AG09309 (cell line): ENCODE results near the gene ASZ1.

Experiments used
- DNase-seq: peaks from one replicate; pipeline ENCODE4 v3.0.0-alpha.2; 2010; ENCODE audit warnings: low read depth
- H3K4me3 ChIP-seq: 2 replicates; pipeline ENCODE4 v1.5.1; 2011; ENCODE audit warnings: mild to moderate bottlenecking, low read depth, low read length, moderate library complexity; ENCODE audit not compliant: control insufficient read depth
- CTCF ChIP-seq: IDR thresholded peaks from 2 replicates; pipeline ENCODE4 v1.5.1; 2011; ENCODE audit warnings: mild to moderate bottlenecking, low read depth, low read length, inconsistent platforms; ENCODE audit not compliant: insufficient read depth, control insufficient read depth; ENCODE audit errors: missing control alignments

ASZ1 gene

GRCh38 chr7:117389871-117390270, 37.4 kb downstream of the ASZ1 start:
- TF ChIP-seq CTCF: no peak
- no peak for DNase-seq

GRCh38 chr7:117386110-117386706, 41.1 kb downstream of the ASZ1 start:
- H3K4me3 ChIP-seq: no peak overlapping the region
- TF ChIP-seq CTCF: no peak
- peak; percentile 11 for DNase-seq

More at GRCh38 chr7:117389871-117390270, 37.4 kb downstream of the ASZ1 start:
- no peak overlapping the region for H3K4me3 ChIP-seq

GRCh38 chr7:117385363-117386109, 41.8 kb downstream of the ASZ1 start:
- H3K4me3 ChIP-seq: no peak overlapping the region
- peak; percentile 14 for DNase-seq
- TF ChIP-seq CTCF: peak; percentile 32

GRCh38 chr7:117384688-117385362, 42.5 kb downstream of the ASZ1 start:
- TF ChIP-seq CTCF: no peak
- DNase-seq: no peak
- H3K4me3 ChIP-seq: no peak overlapping the region

GRCh38 chr7:117383483-117384189, 43.7 kb downstream of the ASZ1 start:
- TF ChIP-seq CTCF: no peak
- no peak for DNase-seq
- H3K4me3 ChIP-seq: no peak overlapping the region

- no peak for TF ChIP-seq CTCF
- H3K4me3 ChIP-seq: no peak overlapping the region
- DNase-seq: no peak
Measured at GRCh38 chr7:117383046-117383445, 44.2 kb downstream of the ASZ1 start.
